ENCODE results near the gene TECR. TPM values are rescaled to one million over a fixed set of nuclear protein-coding genes. Genes with fewer than 3 reads are reported as not detected.

Gene TECR
- polyA plus RNA-seq = 359 and 536 TPM in 2 replicates

GRCh38 chr19:14529254-14530004 is at the start of gene TECR:
TECR (plus strand) TSS chr19:14529594; CDS start chr19:14529697, 103 bp downstream.

GRCh38 chr19:14496029-14496833 is 33.2 kb upstream of the TECR start, which contains the start of gene GIPC1:
GIPC1 (minus strand) TSS chr19:14496127; CDS start chr19:14482976, 13,151 bp downstream.

GRCh38 chr19:14517840-14518505 is 11.4 kb upstream of the TECR start, which contains the start of gene DNAJB1:
DNAJB1 (minus strand) TSS chr19:14518397; CDS start chr19:14518349, 48 bp downstream.

GRCh38 chr19:14571695-14572490 is 42.5 kb downstream of the TECR start, which contains the start of gene NDUFB7:
NDUFB7 (minus strand) TSS chr19:14572066; CDS start chr19:14572000, 66 bp downstream.

GRCh38 chr19:14582894-14583340 is 53.5 kb downstream of the TECR start, which contains the start of gene CLEC17A:
CLEC17A (plus strand) TSS chr19:14583084; CDS start chr19:14583161, 77 bp downstream.

Other genes with a start within 250 kb of the TECR start
- 0.30 and 0.74 TPM in 2 replicates for gene ADGRE5, start 148.2 kb upstream of the TECR start, polyA plus RNA-seq
- 2.8 and 14.7 TPM in 2 replicates for gene DDX39A, start 110.3 kb upstream of the TECR start, polyA plus RNA-seq
- 1.1 TPM in 1 of 2 replicates, not detected in the other for gene PKN1, start 96.3 kb upstream of the TECR start, polyA plus RNA-seq
- not detected in 2 replicates for gene PTGER1, start 54.2 kb upstream of the TECR start, polyA plus RNA-seq
- 2.8 and 7.3 TPM in 2 replicates for gene GIPC1, start 33.5 kb upstream of the TECR start, polyA plus RNA-seq
- 24.9 and 45.0 TPM in 2 replicates for gene DNAJB1, start 11.2 kb upstream of the TECR start, polyA plus RNA-seq
- 196 and 241 TPM in 2 replicates for gene NDUFB7, start 42.5 kb downstream of the TECR start, polyA plus RNA-seq
- gene CLEC17A, start 53.5 kb downstream of the TECR start, polyA plus RNA-seq = not detected in 2 replicates
- not detected in 2 replicates for gene ADGRE3, start 145.2 kb downstream of the TECR start, polyA plus RNA-seq
- 3.1 and 3.3 TPM in 2 replicates for gene ZNF333, start 160.5 kb downstream of the TECR start, polyA plus RNA-seq
- not detected in 2 replicates for gene ADGRE2, start 249.0 kb downstream of the TECR start, polyA plus RNA-seq

Data from Purkinje cell (primary cell).